ENCODE measurements around the gene PITRM1. TPM values are rescaled to one million over a fixed set of nuclear protein-coding genes. Genes with fewer than 3 reads are reported as not detected.

PITRM1 gene
- total RNA-seq, 1 experiment from 2014 or later, result 70.4 TPM

GRCh38 chr10:3162533-3162932 lies 10.0 kb downstream of the PITRM1 start:
- Mint-ChIP-seq H3K27ac (ENCODE audit: unreplicated experiment) (no peak overlapping the region), H3K4me1 (ENCODE audit: low read depth, unreplicated experiment) (no peaks in the 10 kb centered on the region), H3K27me3 (ENCODE audit: unreplicated experiment) (no peaks in the 10 kb centered on the region), H3K36me3 (ENCODE audit: insufficient read depth, unreplicated experiment) (peaks cover 37% of the 10 kb centered on the region), H3K4me3 (ENCODE audit: low read depth, unreplicated experiment) (no peak overlapping the region), H3K9me3 (ENCODE audit: low read depth, unreplicated experiment) (no peaks in the 10 kb centered on the region)
- no TSS peak for BruUV-seq (replicated peaks)
- intact Hi-C loops (cut with micrococcal nuclease; ENCODE audit: unreplicated experiment), result no loop called here
- no peak for DNase-seq
- CTCF ChIA-PET, result no interaction called here
- TF ChIP-seq CTCF (IDR thresholded peaks at IDR 0.05; ENCODE audit: unreplicated experiment), result peak; percentile 31

- Mint-ChIP-seq H3K36me3 (ENCODE audit: insufficient read depth, unreplicated experiment) (peaks cover 27% of the 10 kb centered on the region), H3K4me1 (ENCODE audit: low read depth, unreplicated experiment) (no peaks in the 10 kb centered on the region), H3K9me3 (ENCODE audit: low read depth, unreplicated experiment) (no peaks in the 10 kb centered on the region), H3K27me3 (ENCODE audit: unreplicated experiment) (no peaks in the 10 kb centered on the region), H3K27ac (ENCODE audit: unreplicated experiment) (no peak overlapping the region), H3K4me3 (ENCODE audit: low read depth, unreplicated experiment) (no peak overlapping the region)
- no peak for TF ChIP-seq CTCF (IDR thresholded peaks at IDR 0.05; ENCODE audit: unreplicated experiment)
- intact Hi-C loops (cut with micrococcal nuclease; ENCODE audit: unreplicated experiment), result no loop called here
- DNase-seq, result no peak
- no TSS peak for BruUV-seq (replicated peaks)
- CTCF ChIA-PET, result no interaction called here
These were observed 13.4 kb downstream of the PITRM1 start for GRCh38 chr10:3159152-3159551.

- no TSS peak for BruUV-seq (replicated peaks)
- DNase-seq, result no peak
- CTCF ChIA-PET, result no interaction called here
- no peaks in the 10 kb centered on the region for H3K27me3 Mint-ChIP-seq (ENCODE audit: unreplicated experiment)
- no peak overlapping the region for H3K27ac Mint-ChIP-seq (ENCODE audit: unreplicated experiment)
- no peak for TF ChIP-seq CTCF (IDR thresholded peaks at IDR 0.05; ENCODE audit: unreplicated experiment)
- H3K9me3 Mint-ChIP-seq (ENCODE audit: low read depth, unreplicated experiment), result no peaks in the 10 kb centered on the region
- no peak overlapping the region for H3K4me3 Mint-ChIP-seq (ENCODE audit: low read depth, unreplicated experiment)
- intact Hi-C loops (cut with micrococcal nuclease; ENCODE audit: unreplicated experiment), result no loop called here
- H3K4me1 Mint-ChIP-seq (ENCODE audit: low read depth, unreplicated experiment), result no peaks in the 10 kb centered on the region
- peaks cover 40% of the 10 kb centered on the region for H3K36me3 Mint-ChIP-seq (ENCODE audit: insufficient read depth, unreplicated experiment)
These were observed 17.9 kb downstream of the PITRM1 start for GRCh38 chr10:3154666-3155065.

GRCh38 chr10:3152566-3152935 lies 20.0 kb downstream of the PITRM1 start:
- no peak for DNase-seq
- H3K36me3 Mint-ChIP-seq (ENCODE audit: insufficient read depth, unreplicated experiment), result peaks cover 45% of the 10 kb centered on the region

More at GRCh38 chr10:3152566-3152935, 20.0 kb downstream of the PITRM1 start:
- intact Hi-C loops (cut with micrococcal nuclease; ENCODE audit: unreplicated experiment), result no loop called here
- H3K27me3 Mint-ChIP-seq (ENCODE audit: unreplicated experiment), result no peaks in the 10 kb centered on the region
- CTCF ChIA-PET, result interaction anchor here (0.7 kb wide), 1 partner anchor 30 kb away, joined by 3 read pairs; no protein-coding TSS in a partner anchor
- no TSS peak for BruUV-seq (replicated peaks)
- no peaks in the 10 kb centered on the region for H3K4me1 Mint-ChIP-seq (ENCODE audit: low read depth, unreplicated experiment)
- H3K9me3 Mint-ChIP-seq (ENCODE audit: low read depth, unreplicated experiment), result no peaks in the 10 kb centered on the region
- H3K4me3 Mint-ChIP-seq (ENCODE audit: low read depth, unreplicated experiment), result no peak overlapping the region
- no peak for TF ChIP-seq CTCF (IDR thresholded peaks at IDR 0.05; ENCODE audit: unreplicated experiment)
- H3K27ac Mint-ChIP-seq (ENCODE audit: unreplicated experiment), result no peak overlapping the region

All from Calu3 (cell line).